Gastrocnemius medialis (tissue), 4 donors: ENCODE measurements around the gene ZBTB21.

Experiments used
- POLR2A ChIP-seq, 2 donors: fragments of 450-650 bp; IDR thresholded peaks; one replicate each; pipeline ENCODE4 v1.6.1; 2017; ENCODE audit warnings: antibody characterized with exemption in 2 of 2, mild to moderate bottlenecking in 2 of 2, moderate library complexity in 2 of 2
- TF ChIP-seq, protein P1 (sequence below), 5 experiments: fragments of 450-650 bp in 3 of 5; fragments of 200-600 bp in 2 of 5; sonication (generic) in 2 of 5; IDR thresholded peaks in 4 of 5; conservative IDR thresholded peaks in 1 of 5; 1 replicate in 4 of 5; 2 replicates in 1 of 5; pipeline ENCODE4 v1.5.1; 2016 to 2019; ENCODE audit warnings: antibody characterized with exemption in 5 of 5, mild to moderate bottlenecking in 3 of 5, moderate library complexity in 3 of 5

DNA sequence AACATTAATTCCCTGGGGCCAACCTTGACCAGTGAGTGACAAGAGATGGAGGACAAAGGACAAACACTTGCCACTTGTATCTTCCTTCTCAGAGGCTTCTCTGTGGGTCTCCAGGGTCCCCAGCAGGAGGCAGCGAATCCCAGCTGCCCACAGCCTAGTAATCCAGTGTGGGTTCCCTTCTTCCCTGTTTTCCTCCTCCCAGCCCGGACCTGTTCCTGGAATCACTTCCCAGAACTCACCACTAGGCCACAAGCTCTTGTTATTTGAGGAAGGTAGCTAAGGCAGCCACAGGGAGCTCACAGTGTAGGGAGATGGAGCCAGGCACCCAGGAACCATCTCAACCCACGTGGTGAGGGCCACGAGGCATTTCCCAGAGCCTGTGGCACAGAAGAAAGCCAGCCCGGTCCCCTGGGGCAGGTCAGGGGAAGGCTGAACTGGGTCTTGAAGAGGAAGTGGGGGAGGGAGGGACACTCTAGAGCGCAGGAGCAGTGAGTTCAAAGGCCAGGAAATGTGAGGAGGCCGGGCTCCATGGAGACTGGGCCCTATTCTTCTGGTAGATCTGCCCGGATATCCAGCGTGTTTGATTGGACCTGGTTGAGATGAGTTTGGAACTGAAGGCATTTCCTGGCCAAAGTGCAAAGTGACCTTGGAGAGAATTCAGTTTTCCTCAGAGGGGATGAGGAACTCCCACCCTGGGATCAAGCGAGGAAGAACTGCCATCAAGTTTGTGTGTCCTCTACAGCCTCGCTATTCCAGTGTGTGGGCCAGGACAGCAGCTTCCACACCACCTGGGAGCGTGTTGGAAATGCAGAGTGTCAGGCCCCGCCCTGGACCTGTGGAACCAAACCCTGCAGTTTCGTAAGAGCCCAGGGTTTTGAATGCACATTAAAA is 36.1 kb downstream of the ZBTB21 start:
- TF ChIP-seq, protein P1, sequence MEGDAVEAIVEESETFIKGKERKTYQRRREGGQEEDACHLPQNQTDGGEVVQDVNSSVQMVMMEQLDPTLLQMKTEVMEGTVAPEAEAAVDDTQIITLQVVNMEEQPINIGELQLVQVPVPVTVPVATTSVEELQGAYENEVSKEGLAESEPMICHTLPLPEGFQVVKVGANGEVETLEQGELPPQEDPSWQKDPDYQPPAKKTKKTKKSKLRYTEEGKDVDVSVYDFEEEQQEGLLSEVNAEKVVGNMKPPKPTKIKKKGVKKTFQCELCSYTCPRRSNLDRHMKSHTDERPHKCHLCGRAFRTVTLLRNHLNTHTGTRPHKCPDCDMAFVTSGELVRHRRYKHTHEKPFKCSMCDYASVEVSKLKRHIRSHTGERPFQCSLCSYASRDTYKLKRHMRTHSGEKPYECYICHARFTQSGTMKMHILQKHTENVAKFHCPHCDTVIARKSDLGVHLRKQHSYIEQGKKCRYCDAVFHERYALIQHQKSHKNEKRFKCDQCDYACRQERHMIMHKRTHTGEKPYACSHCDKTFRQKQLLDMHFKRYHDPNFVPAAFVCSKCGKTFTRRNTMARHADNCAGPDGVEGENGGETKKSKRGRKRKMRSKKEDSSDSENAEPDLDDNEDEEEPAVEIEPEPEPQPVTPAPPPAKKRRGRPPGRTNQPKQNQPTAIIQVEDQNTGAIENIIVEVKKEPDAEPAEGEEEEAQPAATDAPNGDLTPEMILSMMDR (IDR thresholded peaks at IDR 0.05 in 4 of 5, conservative IDR thresholded peaks at IDR 0.05 in 1 of 5) = no peak
- TF ChIP-seq POLR2A (IDR thresholded peaks at IDR 0.05) = no peak
